ENCODE data around the gene CDK5. TPM values are rescaled to one million over a fixed set of nuclear protein-coding genes. Genes with fewer than 3 reads are reported as not detected.
A peak's percentile ranks its signal among the peaks of the same experiment; 100 is the strongest.

The CDK5 gene
- total and polyA plus RNA-seq, 2 of the 13 experiments (the other 11 are each of a cell fraction or from before 2014, with no cell fraction given), result 16.4 to 21.3 TPM

DNA sequence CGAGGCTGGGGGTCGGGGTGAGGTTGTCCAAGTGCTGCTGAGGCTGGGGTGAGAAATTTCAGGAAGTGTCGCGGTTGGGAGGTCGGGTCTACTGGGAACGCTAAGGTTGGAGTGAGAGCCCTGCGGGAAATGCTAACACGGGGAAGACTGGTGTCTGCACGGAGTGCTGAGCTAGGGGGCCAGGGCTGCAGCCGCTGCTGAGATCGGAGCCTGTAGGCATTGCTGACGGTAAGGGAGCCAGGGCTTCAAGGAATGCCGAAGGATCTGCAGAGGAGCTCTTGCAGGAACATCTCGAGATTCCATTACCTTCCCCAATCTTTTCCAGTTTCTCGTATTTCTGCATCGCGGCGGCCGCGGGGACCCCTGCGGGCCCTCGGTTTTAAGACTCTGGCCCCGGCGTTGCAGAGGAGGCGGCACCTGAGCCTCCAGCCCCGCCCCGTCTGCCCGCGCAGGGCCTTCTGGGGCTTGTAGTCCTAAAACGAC, at the start of gene CDK5 (continued):
- TF ChIP-seq E2F2 (CRISPR knock-in tag; IDR thresholded peaks at IDR 0.05; ENCODE audit: borderline replicate concordance) (0 out of 2 replicates have a peak, but pooled peaks have one; percentile 85), ZNF274 (CRISPR knock-in tag; IDR thresholded peaks at IDR 0.05) (no peak), POGZ (CRISPR knock-in tag; IDR thresholded peaks at IDR 0.05) (no peak), ARID5B (CRISPR knock-in tag; IDR thresholded peaks at IDR 0.05) (no peak), ZNF44 (CRISPR knock-in tag; IDR thresholded peaks at IDR 0.05) (no peak), CAMTA2 (CRISPR knock-in tag; IDR thresholded peaks at IDR 0.05; ENCODE audit: borderline replicate concordance) (peak; percentile 25; the same call in 1 of the 2 replicates), ZBTB7B (CRISPR knock-in tag; IDR thresholded peaks at IDR 0.05) (peak; percentile 38; the same call in 1 of the 2 replicates), ZNF333 (CRISPR knock-in tag; IDR thresholded peaks at IDR 0.05; ENCODE audit: borderline replicate concordance) (no peak), SIN3A (IDR thresholded peaks at IDR 0.05; ENCODE audit: borderline replicate concordance, low read depth, low read length) (0 out of 2 replicates have a peak, but pooled peaks have one; percentile 46), TAF15 (IDR thresholded peaks at IDR 0.05; ENCODE audit: low read depth, low read length, poor library complexity, severe bottlenecking) (no peak), NONO (IDR thresholded peaks at IDR 0.05) (no peak), NONO (CRISPR knock-in tag; conservative IDR thresholded peaks at IDR 0.05) (no peak), PRMT3 (CRISPR knock-in tag; IDR thresholded peaks at IDR 0.05; ENCODE audit: borderline replicate concordance, low read depth) (no peak), ZNF775 (CRISPR knock-in tag; IDR thresholded peaks at IDR 0.05; ENCODE audit: borderline replicate concordance) (no peak), TCF12 (IDR thresholded peaks at IDR 0.05) (no peak), TCF12 (CRISPR knock-in tag; IDR thresholded peaks at IDR 0.05) (no peak), TIGD3 (CRISPR knock-in tag; IDR thresholded peaks at IDR 0.05; ENCODE audit: borderline replicate concordance) (no peak), FOXP4 (CRISPR knock-in tag; IDR thresholded peaks at IDR 0.05) (no peak), CENPX (CRISPR knock-in tag; IDR thresholded peaks at IDR 0.05) (no peak)
- TF ChIP-seq, protein P1, sequence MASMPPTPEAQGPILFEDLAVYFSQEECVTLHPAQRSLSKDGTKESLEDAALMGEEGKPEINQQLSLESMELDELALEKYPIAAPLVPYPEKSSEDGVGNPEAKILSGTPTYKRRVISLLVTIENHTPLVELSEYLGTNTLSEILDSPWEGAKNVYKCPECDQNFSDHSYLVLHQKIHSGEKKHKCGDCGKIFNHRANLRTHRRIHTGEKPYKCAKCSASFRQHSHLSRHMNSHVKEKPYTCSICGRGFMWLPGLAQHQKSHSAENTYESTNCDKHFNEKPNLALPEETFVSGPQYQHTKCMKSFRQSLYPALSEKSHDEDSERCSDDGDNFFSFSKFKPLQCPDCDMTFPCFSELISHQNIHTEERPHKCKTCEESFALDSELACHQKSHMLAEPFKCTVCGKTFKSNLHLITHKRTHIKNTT (CRISPR knock-in tag; IDR thresholded peaks at IDR 0.05), result no peak

Measured in HepG2 (cell line).